A549 (cell line): Measurements from ENCODE around the gene SEC14L3.

ENCODE experiments used
- BHLHE40 ChIP-seq: IDR thresholded peaks from 2 replicates; pipeline ENCODE4 v1.6.1; 2012; ENCODE audit warnings: low read depth, low read length, inconsistent platforms
- CHD4 ChIP-seq: fragments of 200-600 bp; sonication (generic); IDR thresholded peaks from 2 replicates; pipeline ENCODE4 v1.6.1; 2016; ENCODE audit warnings: antibody characterized with exemption, mild to moderate bottlenecking, borderline replicate concordance
- EP300 ChIP-seq, 2 experiments: fragments of >200 bp; sonication (Bioruptor Twin); formaldehyde crosslinking; IDR thresholded peaks; 2 replicates in 1 of 2; 3 replicates in 1 of 2; pipeline ENCODE4 v1.6.1; 2016 to 2017
- MYC ChIP-seq: IDR thresholded peaks from 2 replicates; pipeline ENCODE4 v1.6.1; 2012; ENCODE audit warnings: mild to moderate bottlenecking, inconsistent platforms, low read length, improper control_type of control experiment, borderline replicate concordance
- POLR2A ChIP-seq: IDR thresholded peaks from 2 replicates; pipeline ENCODE4 v1.6.1; 2012; ENCODE audit warnings: mild to moderate bottlenecking, low read length
- SMC3 ChIP-seq: fragments of >200 bp; sonication (Bioruptor Twin); formaldehyde crosslinking; IDR thresholded peaks from 3 replicates; pipeline ENCODE4 v1.6.1; 2018; ENCODE audit warnings: inconsistent platforms
- TF ChIP-seq, protein P1 (sequence below): fragments of >200 bp; sonication (Bioruptor Twin); formaldehyde crosslinking; IDR thresholded peaks from 3 replicates; pipeline ENCODE4 v1.5.1; 2016
- TF ChIP-seq, protein P2 (sequence below): IDR thresholded peaks from 2 replicates; pipeline ENCODE4 v1.6.1; 2012; ENCODE audit warnings: low read depth, borderline replicate concordance

DNA sequence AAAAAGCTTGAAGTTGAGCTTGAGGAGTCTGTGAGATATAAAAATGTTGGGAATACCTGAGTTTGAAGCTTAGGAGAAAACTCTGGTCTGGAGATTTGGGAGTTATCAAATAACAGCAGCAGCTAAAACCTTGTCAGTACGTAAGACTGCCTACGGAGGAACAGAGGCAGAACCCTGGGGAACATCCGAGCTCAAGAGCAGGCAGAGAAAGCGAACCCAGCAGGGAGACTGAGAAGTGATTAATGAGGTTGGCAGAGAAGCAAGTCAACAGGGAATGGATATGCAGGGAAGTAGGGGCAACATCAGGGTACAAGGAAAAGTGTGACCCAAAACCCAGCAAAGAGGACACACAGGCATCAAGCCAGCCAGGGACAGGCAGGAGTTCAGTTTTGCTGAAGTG, 58.8 kb downstream of the SEC14L3 start:
- TF ChIP-seq CHD4 (no peak), BHLHE40 (no peak), POLR2A (no peak), MYC (no peak), SMC3 (no peak), EP300 (IDR thresholded peaks at IDR 0.05) (no peak)
- TF ChIP-seq, protein P1, sequence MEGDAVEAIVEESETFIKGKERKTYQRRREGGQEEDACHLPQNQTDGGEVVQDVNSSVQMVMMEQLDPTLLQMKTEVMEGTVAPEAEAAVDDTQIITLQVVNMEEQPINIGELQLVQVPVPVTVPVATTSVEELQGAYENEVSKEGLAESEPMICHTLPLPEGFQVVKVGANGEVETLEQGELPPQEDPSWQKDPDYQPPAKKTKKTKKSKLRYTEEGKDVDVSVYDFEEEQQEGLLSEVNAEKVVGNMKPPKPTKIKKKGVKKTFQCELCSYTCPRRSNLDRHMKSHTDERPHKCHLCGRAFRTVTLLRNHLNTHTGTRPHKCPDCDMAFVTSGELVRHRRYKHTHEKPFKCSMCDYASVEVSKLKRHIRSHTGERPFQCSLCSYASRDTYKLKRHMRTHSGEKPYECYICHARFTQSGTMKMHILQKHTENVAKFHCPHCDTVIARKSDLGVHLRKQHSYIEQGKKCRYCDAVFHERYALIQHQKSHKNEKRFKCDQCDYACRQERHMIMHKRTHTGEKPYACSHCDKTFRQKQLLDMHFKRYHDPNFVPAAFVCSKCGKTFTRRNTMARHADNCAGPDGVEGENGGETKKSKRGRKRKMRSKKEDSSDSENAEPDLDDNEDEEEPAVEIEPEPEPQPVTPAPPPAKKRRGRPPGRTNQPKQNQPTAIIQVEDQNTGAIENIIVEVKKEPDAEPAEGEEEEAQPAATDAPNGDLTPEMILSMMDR: no peak
- TF ChIP-seq, protein P2, sequence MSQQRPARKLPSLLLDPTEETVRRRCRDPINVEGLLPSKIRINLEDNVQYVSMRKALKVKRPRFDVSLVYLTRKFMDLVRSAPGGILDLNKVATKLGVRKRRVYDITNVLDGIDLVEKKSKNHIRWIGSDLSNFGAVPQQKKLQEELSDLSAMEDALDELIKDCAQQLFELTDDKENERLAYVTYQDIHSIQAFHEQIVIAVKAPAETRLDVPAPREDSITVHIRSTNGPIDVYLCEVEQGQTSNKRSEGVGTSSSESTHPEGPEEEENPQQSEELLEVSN: no peak
